Measurements from ENCODE around the gene HSD17B14.
"Not testable (repeated sequence)": the region's sequence is repeated elsewhere in the genome, so short reads cannot be mapped to it uniquely, and the experiment has no call there.

- not testable (repeated sequence) for TF ChIP-seq ZBTB33 (IDR thresholded peaks at IDR 0.05); CTCF (IDR thresholded peaks at IDR 0.05; ENCODE audit: low read depth, low read length, missing input control); SP1 (IDR thresholded peaks at IDR 0.05); REST (IDR thresholded peaks at IDR 0.05); TAF1 (conservative IDR thresholded peaks at IDR 0.05); MAX (IDR thresholded peaks at IDR 0.05); YY1 (IDR thresholded peaks at IDR 0.05); RAD21 (IDR thresholded peaks at IDR 0.05); EGR1 (IDR thresholded peaks at IDR 0.05; ENCODE audit: low read depth in 2 of 2)
These were observed 68.0 kb downstream of the HSD17B14 start for GRCh38 chr19:48768171-48768753.
